Osteocyte (in vitro differentiated cells): ENCODE results near the gene CFAP251. TPM values are rescaled to one million over a fixed set of nuclear protein-coding genes. Genes with fewer than 3 reads are reported as not detected.

ENCODE experiments used
- DNase-seq: peaks from one replicate; pipeline ENCODE4 v3.0.0; 2021; ENCODE audit warnings: mixed read lengths; ENCODE audit not compliant: unreplicated experiment; ENCODE audit errors: extremely low spot score
- H3K27ac Mint-ChIP-seq: one replicate; pipeline ENCODE4 v1.8.0; 2021; ENCODE audit warnings: mild to moderate bottlenecking, mixed read lengths; ENCODE audit not compliant: unreplicated experiment
- H3K27me3 Mint-ChIP-seq: one replicate; pipeline ENCODE4 v1.8.0; 2021; ENCODE audit warnings: mixed read lengths; ENCODE audit not compliant: unreplicated experiment
- H3K36me3 Mint-ChIP-seq: one replicate; pipeline ENCODE4 v1.8.0; 2021; ENCODE audit warnings: mixed read lengths; ENCODE audit not compliant: unreplicated experiment
- H3K4me1 Mint-ChIP-seq: one replicate; pipeline ENCODE4 v1.8.0; 2021; ENCODE audit warnings: mixed read lengths; ENCODE audit not compliant: unreplicated experiment
- H3K4me3 Mint-ChIP-seq: one replicate; pipeline ENCODE4 v1.8.0; 2021; ENCODE audit warnings: mild to moderate bottlenecking, moderate library complexity, mixed read lengths; ENCODE audit not compliant: unreplicated experiment
- H3K9me3 Mint-ChIP-seq: one replicate; pipeline ENCODE4 v1.8.0; 2021; ENCODE audit warnings: mixed read lengths; ENCODE audit not compliant: unreplicated experiment
- CTCF ChIP-seq: fragments of 200-600 bp; sonication (generic); IDR thresholded peaks from 2 replicates; pipeline ENCODE4 v1.5.0; 2021; ENCODE audit warnings: antibody characterized with exemption, mild to moderate bottlenecking, moderate library complexity
- total RNA-seq: library from RNA; stranded (reverse); gene quantifications from 2 replicates; pipeline ENCODE4 v1.2.1, GENCODE V29; 2021

Gene CFAP251
- total RNA-seq, 1 donor from 2014 or later: 2.6 TPM

GRCh38 chr12:121969726-121970125 lies 51.3 kb downstream of the CFAP251 start:
- H3K27ac Mint-ChIP-seq: no peak overlapping the region
- peaks cover 15% of the 10 kb centered on the region for H3K36me3 Mint-ChIP-seq
- no peak overlapping the region for H3K4me3 Mint-ChIP-seq
- DNase-seq: no peak
- no peak for TF ChIP-seq CTCF
- peaks cover 6% of the 10 kb centered on the region for H3K9me3 Mint-ChIP-seq
- peaks cover 3% of the 10 kb centered on the region for H3K4me1 Mint-ChIP-seq
- H3K27me3 Mint-ChIP-seq: no peaks in the 10 kb centered on the region

GRCh38 chr12:121970581-121971300 lies 52.3 kb downstream of the CFAP251 start:
- Mint-ChIP-seq H3K27ac (no peak overlapping the region), H3K27me3 (no peaks in the 10 kb centered on the region), H3K36me3 (peaks cover 15% of the 10 kb centered on the region), H3K4me1 (peaks cover 3% of the 10 kb centered on the region), H3K4me3 (no peak overlapping the region), H3K9me3 (peaks cover 6% of the 10 kb centered on the region)
- no peak for DNase-seq
- TF ChIP-seq CTCF: no peak

DNA sequence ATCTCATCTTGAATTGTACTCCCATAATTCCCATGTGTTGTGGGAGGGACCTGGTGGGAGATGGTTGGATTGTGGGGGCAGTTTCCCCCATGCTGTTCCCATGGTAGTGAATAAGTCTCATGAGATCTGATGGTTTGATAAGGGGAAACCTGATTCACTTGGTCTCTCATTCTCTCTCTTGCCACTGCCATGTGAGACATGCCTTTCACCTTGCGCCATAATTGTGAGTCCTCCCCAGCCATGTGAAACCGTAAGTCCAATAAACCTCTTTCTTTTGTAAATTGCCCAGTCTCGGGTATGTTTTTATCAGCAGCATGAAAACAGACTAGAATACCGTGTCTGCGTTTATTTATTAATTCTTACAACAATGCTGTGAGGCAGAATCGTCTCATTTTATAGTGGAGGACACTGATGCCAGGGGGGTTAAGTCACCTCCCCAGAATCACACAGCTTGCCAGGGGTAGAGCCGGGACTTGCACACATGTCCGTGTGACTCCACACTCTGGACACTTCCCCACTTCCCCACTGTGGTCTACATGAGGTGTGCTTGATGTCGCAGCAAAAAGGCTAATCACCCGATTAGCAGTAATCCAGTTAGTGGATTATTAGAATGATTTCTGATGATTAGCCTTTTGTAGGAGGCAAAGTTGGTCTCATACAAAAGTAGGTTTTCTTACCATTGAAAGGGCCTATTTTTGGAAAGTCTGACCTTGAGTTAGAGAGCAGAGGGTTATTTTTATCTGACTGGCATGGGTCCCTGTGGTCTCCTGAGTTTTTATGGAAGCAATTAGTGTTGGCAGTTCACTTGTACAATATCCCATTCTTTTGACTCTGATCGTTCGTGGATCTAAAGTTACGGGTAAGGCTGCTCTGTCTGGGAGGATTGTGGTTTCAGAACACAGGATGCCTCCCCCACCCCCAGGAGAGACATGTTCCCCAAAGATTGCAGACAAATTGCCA lies 55.9 kb downstream of the CFAP251 start:
- TF ChIP-seq CTCF: no peak
- peaks cover 3% of the 10 kb centered on the region for H3K4me1 Mint-ChIP-seq
- no peak overlapping the region for H3K4me3 Mint-ChIP-seq
- no peaks in the 10 kb centered on the region for H3K27me3 Mint-ChIP-seq
- peaks cover 6% of the 10 kb centered on the region for H3K9me3 Mint-ChIP-seq
- peaks cover 7% of the 10 kb centered on the region for H3K36me3 Mint-ChIP-seq
- H3K27ac Mint-ChIP-seq: no peak overlapping the region
- DNase-seq: no peak

DNA sequence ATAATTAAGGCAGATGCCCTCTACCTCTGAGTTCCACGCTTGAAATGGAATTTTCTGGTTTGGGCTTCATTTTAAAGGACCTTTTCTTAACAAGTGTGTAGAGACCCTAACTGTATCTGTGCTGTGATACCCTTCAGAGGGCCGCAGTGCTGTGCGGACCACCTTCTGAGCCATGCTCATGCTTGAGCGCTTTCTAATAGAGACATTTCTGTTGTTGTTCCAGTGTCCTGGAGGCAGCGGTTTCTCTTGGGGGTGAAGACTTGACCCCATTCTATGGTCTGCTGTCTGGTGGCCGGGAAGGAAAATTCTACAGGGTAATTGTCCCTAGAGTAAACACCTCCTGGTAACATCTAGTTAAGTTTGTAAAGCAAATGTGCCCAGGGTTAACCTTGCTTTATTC lies 56.6 kb downstream of the CFAP251 start:
- no peak for TF ChIP-seq CTCF
- no peak for DNase-seq
- peaks cover 3% of the 10 kb centered on the region for H3K4me1 Mint-ChIP-seq
- peaks cover 5% of the 10 kb centered on the region for H3K36me3 Mint-ChIP-seq
- H3K4me3 Mint-ChIP-seq: no peak overlapping the region
- no peaks in the 10 kb centered on the region for H3K27me3 Mint-ChIP-seq
- H3K27ac Mint-ChIP-seq: no peak overlapping the region
- peaks cover 6% of the 10 kb centered on the region for H3K9me3 Mint-ChIP-seq

GRCh38 chr12:121976950-121977349 lies 58.6 kb downstream of the CFAP251 start:
- no peak overlapping the region for H3K4me3 Mint-ChIP-seq
- no peak for TF ChIP-seq CTCF
- H3K4me1 Mint-ChIP-seq: peaks cover 9% of the 10 kb centered on the region
- peaks cover 3% of the 10 kb centered on the region for H3K36me3 Mint-ChIP-seq
- peaks cover 4% of the 10 kb centered on the region for H3K9me3 Mint-ChIP-seq
- no peak for DNase-seq
- H3K27ac Mint-ChIP-seq: no peak overlapping the region
- no peaks in the 10 kb centered on the region for H3K27me3 Mint-ChIP-seq
